WTC11 (cell line): ENCODE data around the gene IAH1.

ENCODE experiments used
- ATF1 ChIP-seq: sonication (generic); formaldehyde crosslinking; IDR thresholded peaks from 2 replicates; pipeline ENCODE4 v1.8.1; 2023; ENCODE audit warnings: mild to moderate bottlenecking, moderate library complexity, missing genetic modification reagents
- CREM ChIP-seq: sonication (generic); formaldehyde crosslinking; IDR thresholded peaks from 2 replicates; pipeline ENCODE4 v1.8.1; 2022; ENCODE audit warnings: mild to moderate bottlenecking, missing genetic modification reagents, moderate library complexity
- E2F1 ChIP-seq: sonication (generic); formaldehyde crosslinking; IDR thresholded peaks from 2 replicates; pipeline ENCODE4 v1.8.0; 2022; ENCODE audit warnings: mild to moderate bottlenecking, missing genetic modification reagents
- ETV6 ChIP-seq: sonication (generic); formaldehyde crosslinking; IDR thresholded peaks from 2 replicates; pipeline ENCODE4 v1.8.1; 2022; ENCODE audit warnings: mild to moderate bottlenecking, missing genetic modification reagents
- FOXJ3 ChIP-seq: sonication (generic); formaldehyde crosslinking; IDR thresholded peaks from 2 replicates; pipeline ENCODE4 v1.9.0; 2021; ENCODE audit warnings: missing genetic modification reagents, mild to moderate bottlenecking, borderline replicate concordance
- GABPB1 ChIP-seq: sonication (generic); formaldehyde crosslinking; IDR thresholded peaks from 2 replicates; pipeline ENCODE4 v1.8.1; 2023; ENCODE audit warnings: mild to moderate bottlenecking, missing genetic modification reagents
- JUN ChIP-seq: sonication (generic); formaldehyde crosslinking; IDR thresholded peaks from 2 replicates; pipeline ENCODE4 v1.8.0; 2023; ENCODE audit warnings: mild to moderate bottlenecking, missing genetic modification reagents
- SP1 ChIP-seq: sonication (generic); formaldehyde crosslinking; conservative IDR thresholded peaks from 2 replicates; pipeline ENCODE4 v1.8.1; 2022; ENCODE audit warnings: missing genetic modification reagents
- TEAD1 ChIP-seq: sonication (generic); formaldehyde crosslinking; IDR thresholded peaks from 2 replicates; pipeline ENCODE4 v1.8.0; 2022; ENCODE audit warnings: mild to moderate bottlenecking, missing genetic modification reagents
- TEAD4 ChIP-seq: sonication (generic); formaldehyde crosslinking; IDR thresholded peaks from 2 replicates; pipeline ENCODE4 v1.8.0; 2022; ENCODE audit warnings: mild to moderate bottlenecking, missing genetic modification reagents
- TF ChIP-seq, protein P1 (sequence below): fragments of 200-600 bp; IDR thresholded peaks from 2 replicates; pipeline ENCODE4 v1.8.0; 2022; ENCODE audit warnings: antibody characterized with exemption
- TF ChIP-seq, protein P2 (sequence below): sonication (generic); formaldehyde crosslinking; IDR thresholded peaks from 2 replicates; pipeline ENCODE4 v1.8.0; 2023; ENCODE audit warnings: missing genetic modification reagents, mild to moderate bottlenecking, borderline replicate concordance

DNA sequence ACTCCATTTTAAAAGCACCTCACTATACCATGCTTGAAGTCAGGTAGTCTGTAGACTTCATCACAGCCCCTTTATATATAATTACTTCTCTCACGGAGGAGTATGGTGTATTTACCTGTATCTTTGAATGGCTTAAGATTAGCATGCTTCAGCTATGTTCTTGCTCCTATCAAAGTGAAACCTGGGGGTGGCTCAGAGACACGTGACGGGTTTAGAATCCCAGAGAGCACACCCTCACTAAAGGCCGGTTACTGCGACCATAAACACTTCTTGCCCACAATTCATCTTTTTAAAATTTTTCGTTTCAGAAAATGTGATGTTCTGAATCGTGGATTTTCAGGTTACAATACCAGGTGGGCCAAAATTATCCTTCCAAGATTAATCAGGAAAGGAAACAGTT is 3.6 kb downstream of the IAH1 start:
- TF ChIP-seq FOXJ3 (no peak), TEAD4 (CRISPR knock-in tag) (no peak), SP1 (CRISPR knock-in tag) (no peak), CREM (CRISPR knock-in tag) (no peak), E2F1 (CRISPR knock-in tag) (no peak), GABPB1 (CRISPR knock-in tag) (no peak), TEAD1 (CRISPR knock-in tag) (no peak), JUN (CRISPR knock-in tag) (no peak), ETV6 (no peak), ATF1 (CRISPR knock-in tag) (no peak)
- TF ChIP-seq, protein P1, sequence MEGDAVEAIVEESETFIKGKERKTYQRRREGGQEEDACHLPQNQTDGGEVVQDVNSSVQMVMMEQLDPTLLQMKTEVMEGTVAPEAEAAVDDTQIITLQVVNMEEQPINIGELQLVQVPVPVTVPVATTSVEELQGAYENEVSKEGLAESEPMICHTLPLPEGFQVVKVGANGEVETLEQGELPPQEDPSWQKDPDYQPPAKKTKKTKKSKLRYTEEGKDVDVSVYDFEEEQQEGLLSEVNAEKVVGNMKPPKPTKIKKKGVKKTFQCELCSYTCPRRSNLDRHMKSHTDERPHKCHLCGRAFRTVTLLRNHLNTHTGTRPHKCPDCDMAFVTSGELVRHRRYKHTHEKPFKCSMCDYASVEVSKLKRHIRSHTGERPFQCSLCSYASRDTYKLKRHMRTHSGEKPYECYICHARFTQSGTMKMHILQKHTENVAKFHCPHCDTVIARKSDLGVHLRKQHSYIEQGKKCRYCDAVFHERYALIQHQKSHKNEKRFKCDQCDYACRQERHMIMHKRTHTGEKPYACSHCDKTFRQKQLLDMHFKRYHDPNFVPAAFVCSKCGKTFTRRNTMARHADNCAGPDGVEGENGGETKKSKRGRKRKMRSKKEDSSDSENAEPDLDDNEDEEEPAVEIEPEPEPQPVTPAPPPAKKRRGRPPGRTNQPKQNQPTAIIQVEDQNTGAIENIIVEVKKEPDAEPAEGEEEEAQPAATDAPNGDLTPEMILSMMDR: no peak
- TF ChIP-seq, protein P2, sequence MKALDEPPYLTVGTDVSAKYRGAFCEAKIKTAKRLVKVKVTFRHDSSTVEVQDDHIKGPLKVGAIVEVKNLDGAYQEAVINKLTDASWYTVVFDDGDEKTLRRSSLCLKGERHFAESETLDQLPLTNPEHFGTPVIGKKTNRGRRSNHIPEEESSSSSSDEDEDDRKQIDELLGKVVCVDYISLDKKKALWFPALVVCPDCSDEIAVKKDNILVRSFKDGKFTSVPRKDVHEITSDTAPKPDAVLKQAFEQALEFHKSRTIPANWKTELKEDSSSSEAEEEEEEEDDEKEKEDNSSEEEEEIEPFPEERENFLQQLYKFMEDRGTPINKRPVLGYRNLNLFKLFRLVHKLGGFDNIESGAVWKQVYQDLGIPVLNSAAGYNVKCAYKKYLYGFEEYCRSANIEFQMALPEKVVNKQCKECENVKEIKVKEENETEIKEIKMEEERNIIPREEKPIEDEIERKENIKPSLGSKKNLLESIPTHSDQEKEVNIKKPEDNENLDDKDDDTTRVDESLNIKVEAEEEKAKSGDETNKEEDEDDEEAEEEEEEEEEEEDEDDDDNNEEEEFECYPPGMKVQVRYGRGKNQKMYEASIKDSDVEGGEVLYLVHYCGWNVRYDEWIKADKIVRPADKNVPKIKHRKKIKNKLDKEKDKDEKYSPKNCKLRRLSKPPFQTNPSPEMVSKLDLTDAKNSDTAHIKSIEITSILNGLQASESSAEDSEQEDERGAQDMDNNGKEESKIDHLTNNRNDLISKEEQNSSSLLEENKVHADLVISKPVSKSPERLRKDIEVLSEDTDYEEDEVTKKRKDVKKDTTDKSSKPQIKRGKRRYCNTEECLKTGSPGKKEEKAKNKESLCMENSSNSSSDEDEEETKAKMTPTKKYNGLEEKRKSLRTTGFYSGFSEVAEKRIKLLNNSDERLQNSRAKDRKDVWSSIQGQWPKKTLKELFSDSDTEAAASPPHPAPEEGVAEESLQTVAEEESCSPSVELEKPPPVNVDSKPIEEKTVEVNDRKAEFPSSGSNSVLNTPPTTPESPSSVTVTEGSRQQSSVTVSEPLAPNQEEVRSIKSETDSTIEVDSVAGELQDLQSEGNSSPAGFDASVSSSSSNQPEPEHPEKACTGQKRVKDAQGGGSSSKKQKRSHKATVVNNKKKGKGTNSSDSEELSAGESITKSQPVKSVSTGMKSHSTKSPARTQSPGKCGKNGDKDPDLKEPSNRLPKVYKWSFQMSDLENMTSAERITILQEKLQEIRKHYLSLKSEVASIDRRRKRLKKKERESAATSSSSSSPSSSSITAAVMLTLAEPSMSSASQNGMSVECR (CRISPR knock-in tag): no peak
